Mononuclear cell (primary cell): ENCODE data around the gene PID1. TPM values are rescaled to one million over a fixed set of nuclear protein-coding genes. Genes with fewer than 3 reads are reported as not detected.

Source experiments
- H3K27me3 ChIP-seq: 2 replicates; pipeline ENCODE4 v1.6.0; 2011; ENCODE audit warnings: low read length, control low read depth; ENCODE audit not compliant: insufficient read depth
- H3K4me1 ChIP-seq: 2 replicates; pipeline ENCODE4 v1.5.1; 2011; ENCODE audit warnings: mild to moderate bottlenecking, low read length, control low read depth; ENCODE audit not compliant: insufficient read depth
- H3K4me3 ChIP-seq: 2 replicates; pipeline ENCODE4 v1.5.1; 2011; ENCODE audit warnings: mild to moderate bottlenecking, low read length, moderate library complexity
- H3K9me3 ChIP-seq: 2 replicates; pipeline ENCODE4 v1.5.1; 2011; ENCODE audit warnings: low read depth, mild to moderate bottlenecking, control low read depth, low read length
- total RNA-seq: library from RNA; depleted of rRNA; stranded (reverse); fragments of >200 nt; gene quantifications from one replicate; pipeline ENCODE4 v1.2.3, GENCODE V29; 2012

PID1 gene
- total RNA-seq, 1 donor: 8.4 TPM

GRCh38 chr2:229152674-229153073 lies 118.4 kb downstream of the PID1 start:
- no peaks in the 10 kb centered on the region for H3K4me1 ChIP-seq
- no peaks in the 10 kb centered on the region for H3K9me3 ChIP-seq

GRCh38 chr2:229150317-229150716 lies 120.8 kb downstream of the PID1 start:
- no peaks in the 10 kb centered on the region for H3K4me1 ChIP-seq
- H3K27me3 ChIP-seq: no peaks in the 10 kb centered on the region
- no peak overlapping the region for H3K4me3 ChIP-seq
- peaks cover 4% of the 10 kb centered on the region for H3K9me3 ChIP-seq

More at GRCh38 chr2:229152674-229153073, 118.4 kb downstream of the PID1 start:
- Histone ChIP-seq H3K27me3 (no peaks in the 10 kb centered on the region), H3K4me3 (no peak overlapping the region)

GRCh38 chr2:229141424-229142025 lies 129.6 kb downstream of the PID1 start:
- H3K9me3 ChIP-seq: no peaks in the 10 kb centered on the region
- H3K27me3 ChIP-seq: no peaks in the 10 kb centered on the region
- no peaks in the 10 kb centered on the region for H3K4me1 ChIP-seq
- H3K4me3 ChIP-seq: no peak overlapping the region

- H3K27me3 ChIP-seq: no peaks in the 10 kb centered on the region
- H3K4me1 ChIP-seq: no peaks in the 10 kb centered on the region
- H3K4me3 ChIP-seq: no peak overlapping the region
- no peaks in the 10 kb centered on the region for H3K9me3 ChIP-seq
Measured at GRCh38 chr2:229137639-229138038, 133.4 kb downstream of the PID1 start.

- H3K9me3 ChIP-seq: no peaks in the 10 kb centered on the region
- no peaks in the 10 kb centered on the region for H3K27me3 ChIP-seq
- no peak overlapping the region for H3K4me3 ChIP-seq
- H3K4me1 ChIP-seq: no peaks in the 10 kb centered on the region
Measured at GRCh38 chr2:229137066-229137465, 134.0 kb downstream of the PID1 start.

- H3K9me3 ChIP-seq: no peaks in the 10 kb centered on the region
- H3K4me1 ChIP-seq: no peaks in the 10 kb centered on the region
- no peak overlapping the region for H3K4me3 ChIP-seq
- no peaks in the 10 kb centered on the region for H3K27me3 ChIP-seq
Measured at GRCh38 chr2:229133155-229133772, 137.8 kb downstream of the PID1 start.

- H3K27me3 ChIP-seq: no peaks in the 10 kb centered on the region
- no peaks in the 10 kb centered on the region for H3K4me1 ChIP-seq
- H3K9me3 ChIP-seq: no peaks in the 10 kb centered on the region
- H3K4me3 ChIP-seq: no peak overlapping the region
Measured at GRCh38 chr2:229132236-229132635, 138.9 kb downstream of the PID1 start.

GRCh38 chr2:229130522-229130921 lies 140.6 kb downstream of the PID1 start:
- Histone ChIP-seq H3K9me3 (no peaks in the 10 kb centered on the region), H3K4me3 (no peak overlapping the region), H3K27me3 (no peaks in the 10 kb centered on the region), H3K4me1 (no peaks in the 10 kb centered on the region)

GRCh38 chr2:229129738-229130371 lies 141.2 kb downstream of the PID1 start:
- Histone ChIP-seq H3K4me3 (no peak overlapping the region), H3K9me3 (no peaks in the 10 kb centered on the region), H3K4me1 (no peaks in the 10 kb centered on the region), H3K27me3 (no peaks in the 10 kb centered on the region)

GRCh38 chr2:229127471-229127870 lies 143.6 kb downstream of the PID1 start:
- H3K9me3 ChIP-seq: no peaks in the 10 kb centered on the region
- H3K27me3 ChIP-seq: no peaks in the 10 kb centered on the region
- H3K4me3 ChIP-seq: no peak overlapping the region
- no peaks in the 10 kb centered on the region for H3K4me1 ChIP-seq

- H3K27me3 ChIP-seq: no peaks in the 10 kb centered on the region
- H3K4me3 ChIP-seq: no peak overlapping the region
- no peaks in the 10 kb centered on the region for H3K9me3 ChIP-seq
- H3K4me1 ChIP-seq: no peaks in the 10 kb centered on the region
Measured at GRCh38 chr2:229126066-229126465, 145.0 kb downstream of the PID1 start.

GRCh38 chr2:229124136-229124535 lies 147.0 kb downstream of the PID1 start:
- Histone ChIP-seq H3K9me3 (no peaks in the 10 kb centered on the region), H3K4me1 (no peaks in the 10 kb centered on the region)

GRCh38 chr2:229118927-229119326 lies 152.2 kb downstream of the PID1 start:
- H3K9me3 ChIP-seq: no peaks in the 10 kb centered on the region
- no peaks in the 10 kb centered on the region for H3K27me3 ChIP-seq
- no peak overlapping the region for H3K4me3 ChIP-seq
- no peaks in the 10 kb centered on the region for H3K4me1 ChIP-seq

More at GRCh38 chr2:229124136-229124535, 147.0 kb downstream of the PID1 start:
- H3K4me3 ChIP-seq: no peak overlapping the region
- H3K27me3 ChIP-seq: no peaks in the 10 kb centered on the region

- no peak overlapping the region for H3K4me3 ChIP-seq
- H3K9me3 ChIP-seq: no peaks in the 10 kb centered on the region
- H3K27me3 ChIP-seq: no peaks in the 10 kb centered on the region
- H3K4me1 ChIP-seq: no peaks in the 10 kb centered on the region
Measured at GRCh38 chr2:229118336-229118735, 152.8 kb downstream of the PID1 start.

GRCh38 chr2:229111744-229112143 lies 159.3 kb downstream of the PID1 start:
- Histone ChIP-seq H3K27me3 (no peaks in the 10 kb centered on the region), H3K9me3 (no peaks in the 10 kb centered on the region), H3K4me1 (no peaks in the 10 kb centered on the region), H3K4me3 (no peak overlapping the region)

- Histone ChIP-seq H3K9me3 (no peaks in the 10 kb centered on the region), H3K4me1 (no peaks in the 10 kb centered on the region), H3K27me3 (no peaks in the 10 kb centered on the region), H3K4me3 (no peak overlapping the region)
Measured at GRCh38 chr2:229109195-229109594, 161.9 kb downstream of the PID1 start.
